Measurements from ENCODE around the gene SRR.

Gene SRR

DNA sequence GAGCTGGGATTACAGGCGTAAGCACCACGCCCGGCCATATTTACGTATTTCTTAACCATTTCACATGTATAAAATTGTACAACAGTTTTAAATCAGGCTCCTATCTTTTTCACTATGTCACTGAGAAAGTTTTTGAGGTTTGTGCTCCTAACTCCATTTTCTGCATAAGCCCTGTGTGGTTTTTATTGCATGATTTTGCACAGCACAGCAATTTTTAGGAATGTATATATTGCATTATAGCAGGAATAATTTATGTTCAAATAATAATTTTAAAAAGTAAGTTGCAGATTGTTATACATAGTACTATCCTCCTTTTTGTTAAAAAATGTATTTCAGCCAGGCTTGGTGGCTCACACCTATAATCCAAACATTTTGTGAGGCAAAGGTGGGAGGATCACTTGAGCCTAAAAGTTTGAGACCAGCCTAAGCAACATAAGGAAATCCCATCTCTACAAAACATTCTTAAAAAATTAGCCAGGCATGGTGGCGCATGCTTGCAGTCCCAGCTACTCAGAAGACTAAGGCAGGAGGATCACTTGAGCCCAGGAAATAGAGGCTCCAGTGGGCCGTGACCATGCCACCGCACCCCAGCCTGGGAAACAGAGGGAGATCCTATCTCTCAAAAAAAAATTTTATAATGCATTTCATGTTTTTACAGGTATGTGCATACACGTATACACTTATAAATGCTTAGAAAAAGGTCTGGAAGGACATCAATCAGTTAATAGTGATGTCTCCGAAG is 26.1 kb upstream of the SRR start:
- TF ChIP-seq CTCF (conservative IDR thresholded peaks at IDR 0.05; ENCODE audit: low read depth, low read length): no peak
- DNase-seq (ENCODE audit: low read depth): no peak

DNA sequence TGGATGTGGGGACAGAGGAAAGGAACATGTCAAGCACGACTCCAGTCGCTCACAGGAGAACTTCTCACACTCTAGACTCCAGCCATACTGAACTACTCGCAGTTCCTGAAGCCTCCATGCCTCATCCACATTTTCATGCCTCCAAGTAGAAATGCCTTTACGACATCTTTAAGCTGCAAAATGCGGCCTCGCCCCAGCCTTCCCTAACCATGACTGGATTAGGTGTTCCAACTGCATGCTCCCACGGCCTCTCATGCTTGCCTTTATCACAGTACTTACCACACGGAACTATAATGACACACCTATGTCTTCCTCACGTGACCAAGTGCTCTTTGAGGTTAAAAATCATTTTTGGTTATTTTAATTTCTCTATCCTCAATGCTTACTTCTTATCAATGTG is 24.0 kb upstream of the SRR start:
- TF ChIP-seq CTCF (conservative IDR thresholded peaks at IDR 0.05; ENCODE audit: low read depth, low read length): no peak
- DNase-seq (ENCODE audit: low read depth): no peak
- H3K4me3 ChIP-seq (ENCODE audit: low read length): no peak overlapping the region

More for the DNA sequence above, 26.1 kb upstream of the SRR start:
- no peak overlapping the region for H3K4me3 ChIP-seq (ENCODE audit: low read length)

- peak; percentile 48 for TF ChIP-seq CTCF (conservative IDR thresholded peaks at IDR 0.05; ENCODE audit: low read depth, low read length)
- H3K4me3 ChIP-seq (ENCODE audit: low read length): no peak overlapping the region
- no peak for DNase-seq (ENCODE audit: low read depth)
These were observed 21.4 kb upstream of the SRR start for GRCh38 chr17:2282297-2282873.

DNA sequence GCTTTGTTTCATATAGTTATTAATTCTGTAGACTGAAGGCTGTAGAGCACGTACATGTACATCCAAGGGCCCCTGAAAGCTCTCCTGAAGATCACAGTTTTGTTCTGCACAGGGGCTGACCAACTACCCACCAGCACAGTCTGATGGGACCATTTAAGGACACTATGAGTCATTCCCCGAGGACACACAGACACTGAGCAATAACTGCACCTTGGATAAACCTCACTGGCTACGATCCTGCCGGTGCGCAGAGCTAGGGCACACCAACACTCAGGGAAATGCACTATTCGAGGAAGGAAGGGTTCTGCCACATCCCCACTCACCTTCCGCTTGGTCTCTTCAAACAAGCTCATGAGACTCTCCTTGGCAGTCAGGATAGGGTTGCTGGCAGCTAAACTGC is 20.4 kb upstream of the SRR start:
- no peak for TF ChIP-seq CTCF (conservative IDR thresholded peaks at IDR 0.05; ENCODE audit: low read depth, low read length)
- H3K4me3 ChIP-seq (ENCODE audit: low read length): no peak overlapping the region

DNA sequence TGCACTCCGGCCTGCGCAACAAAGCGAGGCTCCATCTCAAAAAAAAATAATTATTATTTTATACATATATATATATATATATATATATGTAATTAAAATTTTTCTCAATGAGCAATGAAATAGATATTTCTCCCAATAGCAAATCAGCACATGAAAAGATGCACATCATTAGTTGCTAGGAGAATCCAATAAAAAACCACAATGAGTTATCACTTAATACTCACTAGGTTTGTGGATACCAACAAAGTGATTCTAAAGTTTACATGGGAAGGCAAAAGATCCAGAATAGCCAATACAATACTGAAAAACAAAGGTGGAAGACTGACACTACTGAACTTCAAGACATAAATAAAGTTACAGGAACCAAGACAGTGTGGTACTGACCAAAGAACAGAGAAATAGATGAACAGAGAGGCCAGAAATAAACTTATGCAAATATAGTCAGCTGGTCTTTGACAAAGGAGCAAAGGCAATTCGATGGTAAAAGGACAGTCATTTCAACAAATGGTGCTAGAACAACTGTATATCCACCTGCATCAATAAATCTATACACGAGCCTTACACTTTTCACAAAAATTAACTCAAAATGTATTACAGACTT is 13.8 kb upstream of the SRR start:
- no peak for TF ChIP-seq CTCF (conservative IDR thresholded peaks at IDR 0.05; ENCODE audit: low read depth, low read length)
- DNase-seq (ENCODE audit: low read depth): no peak
- H3K4me3 ChIP-seq (ENCODE audit: low read length): no peak overlapping the region

More for the DNA sequence above, 20.4 kb upstream of the SRR start:
- no peak for DNase-seq (ENCODE audit: low read depth)

DNA sequence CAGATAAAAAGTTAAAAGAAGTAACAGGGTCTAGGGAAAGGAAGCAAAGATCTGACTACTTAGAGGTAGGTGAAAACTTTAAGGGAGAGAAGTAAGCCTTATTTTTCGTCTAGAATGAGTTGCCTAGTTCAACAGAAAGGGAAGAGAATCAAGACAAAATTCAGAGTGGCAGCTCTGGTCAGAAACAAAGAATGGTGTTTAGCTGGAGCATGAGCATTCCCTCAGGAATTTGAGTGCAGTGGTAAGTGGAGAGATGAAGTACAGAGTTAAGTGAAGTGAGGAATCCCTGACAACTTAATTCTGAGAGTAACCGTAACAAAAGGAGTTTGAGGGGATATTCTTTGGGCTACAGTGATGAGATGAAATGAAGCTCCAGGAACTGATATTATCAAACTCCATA is 11.7 kb upstream of the SRR start:
- peak; percentile 10 for DNase-seq (ENCODE audit: low read depth)
- H3K4me3 ChIP-seq (ENCODE audit: low read length): no peak overlapping the region
- no peak for TF ChIP-seq CTCF (conservative IDR thresholded peaks at IDR 0.05; ENCODE audit: low read depth, low read length)

GRCh38 chr17:2295575-2295974 is 8.2 kb upstream of the SRR start:
- no peak for TF ChIP-seq CTCF (conservative IDR thresholded peaks at IDR 0.05; ENCODE audit: low read depth, low read length)
- no peak for DNase-seq (ENCODE audit: low read depth)
- H3K4me3 ChIP-seq (ENCODE audit: low read length): no peak overlapping the region
